GM12872 (cell line): ENCODE measurements around the gene RDM1.

Experiments used
- TF ChIP-seq, protein P1 (sequence below): IDR thresholded peaks from 3 replicates; pipeline ENCODE4 v1.5.1; 2011; ENCODE audit warnings: low read depth, mild to moderate bottlenecking, low read length, moderate library complexity; ENCODE audit not compliant: insufficient read depth

Gene RDM1

DNA sequence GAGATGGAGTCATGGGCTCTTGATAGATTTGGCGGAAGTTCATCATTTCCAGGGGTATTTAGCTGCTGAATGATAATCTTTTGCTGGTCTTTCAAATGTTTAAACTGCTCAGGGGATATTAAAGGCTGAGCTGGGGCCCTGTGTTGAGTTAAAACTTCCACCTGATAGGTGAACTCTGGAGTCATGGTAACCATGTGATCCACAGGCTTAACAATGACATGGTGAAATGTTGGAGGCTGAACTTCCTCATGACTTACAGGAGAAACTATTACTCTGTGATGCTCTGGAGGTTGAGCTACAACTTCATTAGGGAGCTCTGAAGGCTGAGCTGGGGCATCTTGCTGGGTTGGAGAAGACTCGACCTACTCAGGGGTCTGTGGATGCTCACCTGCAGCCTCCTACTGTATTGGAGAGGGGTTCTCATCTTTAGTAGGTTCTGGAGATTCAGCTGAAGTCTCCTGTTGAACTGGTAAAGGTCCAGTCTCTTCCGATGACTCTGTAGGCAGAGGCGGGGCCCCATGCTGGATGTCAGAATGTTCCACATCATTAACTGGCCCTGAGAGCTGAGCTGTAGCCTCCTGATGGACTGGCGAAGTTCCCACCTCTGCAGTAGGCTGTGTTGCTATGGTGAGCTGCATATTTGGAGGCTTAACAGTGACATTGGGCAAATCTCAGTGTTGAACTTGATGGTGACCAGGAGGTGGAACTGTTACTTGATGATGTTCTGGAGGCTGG is 24.2 kb downstream of the RDM1 start:
- TF ChIP-seq, protein P1, sequence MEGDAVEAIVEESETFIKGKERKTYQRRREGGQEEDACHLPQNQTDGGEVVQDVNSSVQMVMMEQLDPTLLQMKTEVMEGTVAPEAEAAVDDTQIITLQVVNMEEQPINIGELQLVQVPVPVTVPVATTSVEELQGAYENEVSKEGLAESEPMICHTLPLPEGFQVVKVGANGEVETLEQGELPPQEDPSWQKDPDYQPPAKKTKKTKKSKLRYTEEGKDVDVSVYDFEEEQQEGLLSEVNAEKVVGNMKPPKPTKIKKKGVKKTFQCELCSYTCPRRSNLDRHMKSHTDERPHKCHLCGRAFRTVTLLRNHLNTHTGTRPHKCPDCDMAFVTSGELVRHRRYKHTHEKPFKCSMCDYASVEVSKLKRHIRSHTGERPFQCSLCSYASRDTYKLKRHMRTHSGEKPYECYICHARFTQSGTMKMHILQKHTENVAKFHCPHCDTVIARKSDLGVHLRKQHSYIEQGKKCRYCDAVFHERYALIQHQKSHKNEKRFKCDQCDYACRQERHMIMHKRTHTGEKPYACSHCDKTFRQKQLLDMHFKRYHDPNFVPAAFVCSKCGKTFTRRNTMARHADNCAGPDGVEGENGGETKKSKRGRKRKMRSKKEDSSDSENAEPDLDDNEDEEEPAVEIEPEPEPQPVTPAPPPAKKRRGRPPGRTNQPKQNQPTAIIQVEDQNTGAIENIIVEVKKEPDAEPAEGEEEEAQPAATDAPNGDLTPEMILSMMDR: no peak

DNA sequence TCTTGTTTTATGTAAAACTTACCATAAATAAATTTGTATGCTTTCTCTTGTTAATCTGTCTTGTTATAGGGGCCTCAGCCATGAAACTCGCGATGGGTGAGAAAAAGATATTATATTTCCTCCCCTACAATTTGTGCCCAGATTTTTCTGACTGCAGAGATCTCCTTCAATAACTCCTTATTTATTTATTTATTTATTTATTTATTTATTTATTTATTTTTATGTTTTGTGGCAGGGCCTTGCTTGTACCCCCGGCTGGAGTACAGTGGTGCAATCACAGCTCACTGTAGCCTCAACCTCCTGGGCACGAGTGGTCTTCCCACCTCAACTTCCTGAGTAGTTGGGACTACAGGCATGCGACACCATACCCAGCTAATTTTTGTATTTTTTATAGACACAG is 27.1 kb downstream of the RDM1 start:
- TF ChIP-seq, protein P1: no peak

DNA sequence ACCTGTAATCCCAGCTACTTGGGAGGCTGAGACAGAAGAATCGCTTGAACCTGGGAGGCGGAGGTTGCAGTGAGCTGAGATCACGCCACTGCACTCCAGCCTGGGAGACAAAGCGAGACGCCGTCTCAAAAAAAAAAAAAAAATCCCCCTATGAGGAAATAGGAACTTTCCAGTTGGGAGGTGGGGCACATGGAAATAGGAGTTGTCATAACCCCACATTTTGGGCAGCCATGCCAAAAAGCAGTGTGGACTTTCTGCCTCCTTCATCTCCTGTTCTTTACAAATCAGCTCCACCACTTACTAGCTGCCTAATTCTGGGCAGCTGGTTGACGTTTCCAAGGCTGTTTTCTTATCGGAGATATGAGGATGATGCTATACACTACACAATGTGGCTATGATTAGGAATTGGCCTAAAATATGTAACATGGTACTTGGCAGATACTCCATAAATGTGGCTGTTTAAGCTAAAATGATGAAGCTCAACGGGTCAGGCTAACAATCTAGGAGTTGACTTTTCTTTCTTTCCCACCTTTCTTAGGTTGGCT is 28.9 kb downstream of the RDM1 start:
- TF ChIP-seq, protein P1: no peak

DNA sequence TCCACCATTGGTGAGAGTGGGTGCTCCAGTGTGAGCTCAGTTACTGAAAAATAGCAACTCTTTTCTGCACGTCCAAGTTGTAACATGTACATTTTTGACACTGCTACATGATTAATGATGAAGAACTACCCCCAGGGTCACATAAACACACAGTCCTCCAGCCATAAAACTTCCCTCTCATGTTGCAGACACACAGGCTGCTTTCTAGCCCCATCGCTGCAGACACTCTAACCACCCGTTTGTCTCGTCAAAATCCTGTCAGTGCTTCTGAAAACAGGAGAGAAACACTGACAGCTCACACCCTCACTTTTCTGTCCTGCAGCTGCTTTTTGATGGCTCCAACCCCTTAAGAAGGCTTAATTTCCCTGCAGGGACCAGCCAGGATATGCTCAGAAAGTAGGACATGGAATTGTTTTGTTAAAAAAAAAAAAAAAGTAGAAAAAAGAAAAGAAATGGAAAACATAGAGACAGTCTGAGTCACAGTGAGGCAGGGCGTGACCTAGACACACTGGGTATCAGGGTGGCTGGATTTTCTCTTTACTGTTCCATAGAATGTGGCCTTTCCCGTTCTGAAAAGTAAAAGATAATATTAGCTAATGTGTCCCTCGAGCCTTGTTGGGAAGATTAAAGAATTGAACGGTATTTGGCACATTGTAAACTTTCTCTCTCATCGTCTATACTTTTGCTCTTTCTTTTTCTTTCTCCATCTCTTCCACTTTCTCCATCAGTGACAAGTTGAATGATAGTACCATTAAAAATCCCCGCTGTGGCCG is 29.7 kb downstream of the RDM1 start:
- TF ChIP-seq, protein P1: no peak

DNA sequence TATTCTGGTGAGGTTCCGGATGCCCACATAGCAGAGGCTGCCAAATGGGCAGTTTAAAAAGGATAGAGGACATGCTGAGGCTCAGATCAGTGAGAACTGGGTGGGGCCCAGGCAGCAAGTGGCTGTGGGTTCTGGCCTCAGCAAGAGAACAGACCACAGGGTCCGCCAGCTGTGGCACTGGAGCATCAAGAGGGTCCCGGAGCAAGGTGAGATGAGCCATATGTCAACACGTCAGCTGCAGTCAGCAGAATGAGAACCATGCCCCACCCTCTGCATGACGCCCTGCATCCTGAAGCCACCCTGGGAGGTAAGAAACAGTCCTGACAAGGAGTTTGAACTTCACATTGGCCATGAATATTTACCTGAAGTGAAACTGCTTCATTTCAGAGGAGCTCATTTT is 30.3 kb downstream of the RDM1 start:
- TF ChIP-seq, protein P1: no peak

DNA sequence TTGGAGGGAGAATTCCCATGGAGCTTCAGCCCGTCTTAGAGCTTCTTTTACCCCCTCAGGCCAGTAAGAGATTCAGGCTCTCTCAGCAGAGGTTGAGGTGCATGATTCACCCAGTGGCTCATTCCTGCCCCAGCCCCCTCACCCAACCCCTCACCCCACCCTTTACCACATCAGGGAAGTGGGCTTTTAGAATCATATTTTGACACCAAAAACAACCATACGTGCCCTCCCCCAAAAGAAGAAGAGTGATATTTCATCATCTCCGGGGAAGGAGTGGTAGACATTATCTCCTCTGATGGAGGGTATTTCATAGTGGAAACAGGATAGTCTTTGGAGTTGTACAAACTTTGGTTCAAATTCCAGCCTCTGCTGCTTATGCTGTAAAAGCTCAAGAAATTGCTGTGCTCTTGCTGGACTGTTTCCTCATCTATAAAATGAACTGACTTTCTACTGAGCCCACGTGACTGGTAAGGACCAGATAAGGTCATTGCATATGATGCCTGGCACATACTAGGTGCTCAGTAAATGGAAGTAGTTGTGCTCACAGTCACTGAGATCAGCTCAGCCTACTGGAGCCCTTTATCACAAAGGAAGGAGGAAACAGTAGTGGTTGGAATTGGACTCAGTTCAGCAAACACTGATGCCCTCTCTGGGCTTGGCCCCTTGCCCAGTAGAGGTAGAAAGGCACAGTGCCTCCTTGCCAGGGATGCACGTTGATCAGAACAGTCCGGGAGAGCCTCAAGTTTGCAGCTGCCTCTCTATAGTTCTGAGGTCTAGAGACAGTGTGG is 32.1 kb downstream of the RDM1 start:
- TF ChIP-seq, protein P1: no peak
